ENCODE measurements around the gene ZDHHC17.

Gene ZDHHC17

GRCh38 chr12:76792828-76793227 is 28.9 kb downstream of the ZDHHC17 start:
- Histone ChIP-seq H3K4me3 (replicated peaks; ENCODE audit: low read depth, low read length) (no peak overlapping the region), H3K36me3 (ENCODE audit: control insufficient read depth, insufficient read depth, low read length) (no peaks in the 10 kb centered on the region), H3K27me3 (replicated peaks; ENCODE audit: control insufficient read depth, insufficient read depth, low read length) (no peaks in the 10 kb centered on the region)
- DNase-seq (ENCODE audit: extremely low read depth, insufficient read length): no peak
- no peak for TF ChIP-seq CTCF (IDR thresholded peaks at IDR 0.05; ENCODE audit: insufficient read depth, low read length, poor library complexity, severe bottlenecking)

DNA sequence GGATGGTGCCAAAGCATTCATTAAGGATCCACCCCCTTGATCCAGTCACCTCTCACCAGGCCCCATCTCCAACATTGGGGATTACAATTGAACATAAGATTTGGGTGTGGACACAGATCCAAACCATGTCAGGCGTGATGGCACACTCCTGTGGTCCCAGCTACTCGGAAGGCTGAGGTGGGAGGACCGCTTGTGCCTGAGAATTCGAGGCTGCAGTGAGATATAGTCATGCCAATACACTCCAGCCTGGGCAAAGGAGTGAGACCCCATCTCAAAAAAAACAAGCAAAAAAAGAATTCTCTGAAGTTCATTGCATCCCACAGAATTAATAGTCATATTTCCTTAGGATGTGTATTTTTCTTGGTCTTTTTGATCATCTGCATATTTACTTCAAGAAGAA is 34.9 kb downstream of the ZDHHC17 start:
- Histone ChIP-seq H3K36me3 (ENCODE audit: control insufficient read depth, insufficient read depth, low read length) (peaks cover 4% of the 10 kb centered on the region), H3K27me3 (replicated peaks; ENCODE audit: control insufficient read depth, insufficient read depth, low read length) (no peaks in the 10 kb centered on the region), H3K4me3 (replicated peaks; ENCODE audit: low read depth, low read length) (no peak overlapping the region)
- no peak for TF ChIP-seq CTCF (IDR thresholded peaks at IDR 0.05; ENCODE audit: insufficient read depth, low read length, poor library complexity, severe bottlenecking)
- DNase-seq (ENCODE audit: extremely low read depth, insufficient read length): no peak

GRCh38 chr12:76799362-76799761 is 35.4 kb downstream of the ZDHHC17 start:
- Histone ChIP-seq H3K36me3 (ENCODE audit: control insufficient read depth, insufficient read depth, low read length) (peaks cover 4% of the 10 kb centered on the region), H3K4me3 (replicated peaks; ENCODE audit: low read depth, low read length) (no peak overlapping the region), H3K27me3 (replicated peaks; ENCODE audit: control insufficient read depth, insufficient read depth, low read length) (no peaks in the 10 kb centered on the region)
- no peak for DNase-seq (ENCODE audit: extremely low read depth, insufficient read length)
- TF ChIP-seq CTCF (IDR thresholded peaks at IDR 0.05; ENCODE audit: insufficient read depth, low read length, poor library complexity, severe bottlenecking): no peak

GRCh38 chr12:76802060-76802459 is 38.1 kb downstream of the ZDHHC17 start:
- H3K4me3 ChIP-seq (replicated peaks; ENCODE audit: low read depth, low read length): no peak overlapping the region

DNA sequence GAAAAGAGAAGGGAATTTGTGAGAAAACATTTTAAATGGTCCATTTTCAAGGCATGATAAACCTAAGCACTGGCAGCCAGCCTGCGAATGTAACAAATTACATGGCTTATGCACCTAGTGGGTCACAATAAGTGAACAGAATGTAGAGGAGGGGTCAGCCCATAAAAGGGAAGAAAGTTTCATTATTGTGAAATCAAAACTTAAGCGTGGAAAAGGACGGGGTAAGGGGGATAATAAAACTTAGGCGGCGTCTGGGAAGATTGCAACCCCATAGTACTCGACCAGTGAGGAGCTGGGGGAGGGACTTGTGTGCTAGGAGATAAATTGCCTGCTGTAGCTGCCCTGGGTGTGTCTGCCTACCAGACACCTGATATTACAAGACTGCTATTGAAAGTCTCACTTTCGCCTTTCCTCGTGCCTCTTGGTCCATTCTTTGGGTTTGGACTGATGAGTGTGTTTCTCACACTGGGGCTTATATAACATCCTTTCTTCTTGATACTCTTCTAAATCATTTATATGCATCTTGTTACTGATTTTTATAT is 40.6 kb downstream of the ZDHHC17 start:
- no peaks in the 10 kb centered on the region; the same call in 1 of the 2 replicates for H3K36me3 ChIP-seq (ENCODE audit: control insufficient read depth, insufficient read depth, low read length)

More at GRCh38 chr12:76802060-76802459, 38.1 kb downstream of the ZDHHC17 start:
- no peaks in the 10 kb centered on the region for H3K27me3 ChIP-seq (replicated peaks; ENCODE audit: control insufficient read depth, insufficient read depth, low read length)
- DNase-seq (ENCODE audit: extremely low read depth, insufficient read length): no peak
- TF ChIP-seq CTCF (IDR thresholded peaks at IDR 0.05; ENCODE audit: insufficient read depth, low read length, poor library complexity, severe bottlenecking): no peak
- peaks cover 4% of the 10 kb centered on the region for H3K36me3 ChIP-seq (ENCODE audit: control insufficient read depth, insufficient read depth, low read length)

More for the DNA sequence above, 40.6 kb downstream of the ZDHHC17 start:
- no peak for DNase-seq (ENCODE audit: extremely low read depth, insufficient read length)
- H3K27me3 ChIP-seq (replicated peaks; ENCODE audit: control insufficient read depth, insufficient read depth, low read length): no peaks in the 10 kb centered on the region
- no peak overlapping the region for H3K4me3 ChIP-seq (replicated peaks; ENCODE audit: low read depth, low read length)
- no peak for TF ChIP-seq CTCF (IDR thresholded peaks at IDR 0.05; ENCODE audit: insufficient read depth, low read length, poor library complexity, severe bottlenecking)

Measured in GM06990 (cell line).